Uterus (tissue), 4 donors: ENCODE measurements around the gene EPGN. TPM values are rescaled to one million over a fixed set of nuclear protein-coding genes. Genes with fewer than 3 reads are reported as not detected.

Experiments used
- DNase-seq, 2 donors: peaks; one replicate each; pipeline ENCODE4 v3.0.0-alpha.2; 2019 to 2020
- H3K27ac ChIP-seq, 2 donors: fragments of 200-600 bp; sonication (generic); 1 replicate in 1 of 2; 2 replicates in 1 of 2; pipeline ENCODE4 v1.5.1; 2016 to 2018
- H3K27me3 ChIP-seq, 2 donors: fragments of 200-600 bp; sonication (generic); one replicate each; pipeline ENCODE4 v1.5.1; 2018 to 2019; ENCODE audit warnings: control low read depth in 1 of 2
- H3K36me3 ChIP-seq, 2 donors: fragments of 200-600 bp; sonication (generic); one replicate each; pipeline ENCODE4 v1.5.1; 2019; ENCODE audit warnings: control low read depth in 1 of 2
- H3K4me1 ChIP-seq, 2 donors: fragments of 200-600 bp; sonication (generic); one replicate each; pipeline ENCODE4 v1.5.1; 2018 to 2019; ENCODE audit warnings: control low read depth in 1 of 2
- H3K4me3 ChIP-seq, 2 donors: fragments of 200-600 bp; sonication (generic); 1 replicate in 1 of 2; 2 replicates in 1 of 2; pipeline ENCODE4 v1.5.1; 2018 to 2019; ENCODE audit warnings: mild to moderate bottlenecking in 1 of 2
- H3K9me3 ChIP-seq, 2 donors: fragments of 200-600 bp; sonication (generic); one replicate each; pipeline ENCODE4 v1.5.1; 2019; ENCODE audit warnings: control low read depth in 1 of 2
- CTCF ChIP-seq, 4 experiments: fragments of 200-600 bp in 2 of 4; fragments of 450-650 bp in 2 of 4; sonication (generic) in 2 of 4; IDR thresholded peaks; one replicate each; pipeline ENCODE4 v1.5.1; 2016 to 2019; ENCODE audit warnings: antibody characterized with exemption in 4 of 4, mild to moderate bottlenecking in 2 of 4, moderate library complexity in 1 of 4
- POLR2A ChIP-seq, 2 donors: fragments of 450-650 bp; IDR thresholded peaks; one replicate each; pipeline ENCODE4 v1.6.1; 2016; ENCODE audit warnings: antibody characterized with exemption in 2 of 2, mild to moderate bottlenecking in 1 of 2, moderate library complexity in 1 of 2
- intact Hi-C: fragments of 100-400 bp; cut with DNase I; formaldehyde crosslinking; loops from one replicate; pipeline ENCODE4 v1.15.1; 2023; ENCODE audit warnings: low total_unique reads
- total RNA-seq, 4 donors: library from RNA; depleted of rRNA in 3 of 4; stranded (reverse); fragments of >200 nt in 3 of 4; gene quantifications; one replicate each; pipeline versions ENCODE4 v1.1.0 to v1.2.4, GENCODE V29; 2014 to 2023
- donor health status: DM: yes; HTN: yes; CAD: no.

The EPGN gene
- total RNA-seq, 4 donors from 2014 or later, result 0.26 to 0.61 TPM; not detected in 2

- no peak for TF ChIP-seq POLR2A (IDR thresholded peaks at IDR 0.05)
- no peak for TF ChIP-seq CTCF (IDR thresholded peaks at IDR 0.05)
- no peak for DNase-seq
- no peaks in the 10 kb centered on the region for H3K36me3 ChIP-seq
- H3K27ac ChIP-seq, result no peak overlapping the region
- no peaks in the 10 kb centered on the region for H3K4me1 ChIP-seq
- H3K9me3 ChIP-seq, result no peaks in the 10 kb centered on the region
- intact Hi-C loops, result no loop called here
- H3K27me3 ChIP-seq, result peaks cover 0 to 5% of the 10 kb centered on the region in 2 donors
- H3K4me3 ChIP-seq, result no peak overlapping the region
These were observed 17.6 kb downstream of the EPGN start for GRCh38 chr4:74325886-74326285.

- Histone ChIP-seq H3K27ac (no peak overlapping the region), H3K9me3 (no peaks in the 10 kb centered on the region), H3K27me3 (peaks cover 0 to 5% of the 10 kb centered on the region in 2 donors), H3K36me3 (no peaks in the 10 kb centered on the region), H3K4me1 (no peaks in the 10 kb centered on the region), H3K4me3 (no peak overlapping the region)
- no peak for DNase-seq
- intact Hi-C loops, result no loop called here
- TF ChIP-seq POLR2A (IDR thresholded peaks at IDR 0.05), result no peak
- no peak for TF ChIP-seq CTCF (IDR thresholded peaks at IDR 0.05)
These were observed 19.5 kb downstream of the EPGN start for GRCh38 chr4:74327762-74328161.

- no peak overlapping the region for H3K4me3 ChIP-seq
- H3K9me3 ChIP-seq, result no peaks in the 10 kb centered on the region
- H3K27me3 ChIP-seq, result peaks cover 0 to 5% of the 10 kb centered on the region in 2 donors
- TF ChIP-seq POLR2A (IDR thresholded peaks at IDR 0.05) (no peak), CTCF (IDR thresholded peaks at IDR 0.05) (no peak)
- H3K4me1 ChIP-seq, result no peaks in the 10 kb centered on the region
- DNase-seq, result no peak
- intact Hi-C loops, result no loop called here
- H3K36me3 ChIP-seq, result no peaks in the 10 kb centered on the region
- no peak overlapping the region for H3K27ac ChIP-seq
These were observed 20.2 kb downstream of the EPGN start for GRCh38 chr4:74328501-74328900.

GRCh38 chr4:74329307-74329706, 21.0 kb downstream of the EPGN start:
- H3K36me3 ChIP-seq, result no peaks in the 10 kb centered on the region
- TF ChIP-seq CTCF (IDR thresholded peaks at IDR 0.05) (no peak), POLR2A (IDR thresholded peaks at IDR 0.05) (no peak)
- intact Hi-C loops, result no loop called here
- H3K9me3 ChIP-seq, result no peaks in the 10 kb centered on the region
- no peak for DNase-seq
- peaks cover 0 to 5% of the 10 kb centered on the region in 2 donors for H3K27me3 ChIP-seq
- H3K4me3 ChIP-seq, result no peak overlapping the region
- H3K4me1 ChIP-seq, result no peaks in the 10 kb centered on the region
- H3K27ac ChIP-seq, result no peak overlapping the region

GRCh38 chr4:74330295-74330750, 22.1 kb downstream of the EPGN start:
- Histone ChIP-seq H3K4me3 (no peak overlapping the region), H3K27me3 (peaks cover 0 to 5% of the 10 kb centered on the region in 2 donors), H3K4me1 (no peaks in the 10 kb centered on the region), H3K36me3 (no peaks in the 10 kb centered on the region), H3K27ac (no peak overlapping the region), H3K9me3 (no peaks in the 10 kb centered on the region)
- intact Hi-C loops, result no loop called here
- DNase-seq, result no peak
- TF ChIP-seq CTCF (IDR thresholded peaks at IDR 0.05) (no peak), POLR2A (IDR thresholded peaks at IDR 0.05) (no peak)
